Posterior cingulate gyrus (tissue), 11 donors: ENCODE measurements around the gene GPN3.
"Not testable (repeated sequence)": the region's sequence is repeated elsewhere in the genome, so short reads cannot be mapped to it uniquely, and the experiment has no call there.

Experiments used
- DNase-seq, 10 donors: peaks; one replicate each; pipeline versions ENCODE4 v3.0.0 to v3.0.0-alpha.2; 2020 to 2021; ENCODE audit warnings: mixed read lengths in 3 of 10
- intact Hi-C: fragments of 100-400 bp; cut with DNase I; formaldehyde crosslinking; loops from one replicate; pipeline ENCODE4 v1.15.1; 2023

The GPN3 gene

DNA sequence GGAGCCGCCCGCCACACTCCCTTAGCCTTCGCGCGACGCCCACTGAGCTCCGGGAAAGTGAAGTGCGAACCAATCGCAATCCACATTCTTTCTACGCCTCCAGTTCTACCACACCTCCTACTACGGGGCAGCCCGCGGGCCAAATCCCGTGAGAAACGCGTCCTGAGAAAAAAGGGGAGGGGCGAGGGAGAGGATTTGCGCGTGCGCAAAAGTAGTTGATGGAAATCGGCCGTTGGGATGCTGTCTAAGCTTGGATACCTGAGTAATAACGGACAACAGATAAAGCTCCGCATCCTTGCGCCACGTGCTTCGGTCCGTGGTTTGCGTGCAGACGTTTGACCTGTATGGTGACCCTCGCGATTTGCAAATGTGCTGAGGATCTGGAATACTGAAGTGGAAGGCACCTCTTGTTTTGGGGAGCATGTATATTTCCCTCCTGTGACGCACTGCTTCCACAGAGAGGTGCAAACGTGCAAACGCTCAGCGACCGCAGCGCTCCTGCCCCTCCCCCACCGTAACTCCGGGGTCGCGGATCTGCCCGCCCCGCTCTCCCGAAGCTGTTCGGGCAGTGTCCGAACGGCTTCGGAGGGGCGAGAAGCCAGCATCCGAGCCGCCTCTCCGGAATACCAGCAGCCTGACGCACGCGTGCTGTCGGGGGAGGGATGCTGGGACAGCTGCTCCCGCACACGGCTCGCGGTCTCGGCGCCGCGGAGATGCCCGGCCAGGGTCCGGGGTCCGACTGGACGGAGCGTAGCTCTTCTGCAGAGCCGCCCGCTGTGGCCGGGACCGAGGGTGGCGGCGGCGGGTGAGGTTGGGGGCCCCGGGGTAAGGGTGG lies at the start of gene GPN3, which contains the start of gene FAM216A:
Gene GPN3 (minus strand): TSS at position 44 of the 835 bp plus-strand sequence. CDS start 54 bp downstream, outside the sequence.
Gene FAM216A (plus strand): TSS at position 632 of the 835 bp plus-strand sequence. CDS start 31 bp downstream, at position 663.
- DNase-seq: peak; percentile 92 to 99 (median 95)
- intact Hi-C loops: loop anchor here (1.0 to 10.0 kb wide), 3 partner anchors 34 to 356 kb away; partner anchors contain the start of genes RAD9B and VPS29

DNA sequence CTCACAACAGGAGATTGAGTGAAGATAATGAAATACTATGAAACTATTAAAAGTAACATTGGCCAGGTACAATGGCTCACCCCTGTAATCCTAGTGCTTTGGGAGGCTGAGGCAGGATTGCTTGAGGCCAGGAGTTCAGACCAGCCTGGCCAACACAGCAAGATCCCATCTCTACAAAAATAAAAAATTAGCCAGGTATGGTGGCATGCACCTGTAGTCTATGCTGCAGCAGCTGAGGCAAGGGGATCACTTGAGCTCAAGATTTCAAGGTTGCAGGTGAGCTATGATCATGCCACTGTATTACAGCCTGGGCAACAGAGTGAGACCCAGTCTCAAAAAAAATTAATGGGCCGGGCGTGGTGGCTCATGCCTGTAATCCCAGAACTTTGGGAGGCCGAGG lies 48.9 kb upstream of the GPN3 start:
- no peak for DNase-seq
- intact Hi-C loops: no loop called here

DNA sequence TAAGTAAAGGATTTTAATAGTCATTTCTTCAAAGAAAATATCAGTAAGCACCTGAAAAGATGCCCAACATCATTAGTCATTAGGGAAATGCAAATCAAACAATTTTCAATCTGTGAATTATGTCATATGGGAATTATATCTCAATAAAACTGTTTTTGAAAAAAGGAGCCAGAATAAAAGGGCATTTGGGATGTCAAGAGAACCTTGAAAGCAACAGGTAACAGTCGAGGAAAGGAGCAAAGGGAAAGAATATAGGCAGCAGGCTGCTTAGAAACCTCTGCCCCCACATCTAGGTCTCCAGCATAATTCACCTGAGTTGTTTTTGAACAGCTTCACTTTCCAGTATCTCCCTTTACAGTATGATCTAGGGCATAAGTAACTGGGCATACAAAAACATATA lies 46.3 kb upstream of the GPN3 start:
- intact Hi-C loops: no loop called here

DNA sequence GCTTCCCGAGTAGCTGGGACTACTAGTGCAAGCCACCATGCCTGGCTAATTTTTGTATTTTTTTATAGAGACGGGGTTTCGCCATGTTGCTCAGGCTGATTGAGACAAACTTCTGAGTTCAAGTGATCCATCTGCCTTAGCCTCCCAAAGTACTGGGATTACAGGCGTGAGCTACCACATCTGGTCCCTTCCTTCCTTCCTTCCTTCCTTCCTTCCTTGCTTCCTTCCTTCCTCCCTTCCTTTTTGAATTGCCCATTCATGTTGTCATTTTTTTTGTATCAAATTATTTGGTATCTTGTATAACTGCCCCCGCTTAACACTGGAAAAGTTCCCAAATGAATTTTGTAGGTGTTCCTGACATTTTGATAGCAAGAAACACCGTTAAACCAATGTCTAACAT lies 45.8 kb upstream of the GPN3 start:
- intact Hi-C loops: no loop called here
- DNase-seq: no peak

More for the DNA sequence above, 46.3 kb upstream of the GPN3 start:
- no peak for DNase-seq

DNA sequence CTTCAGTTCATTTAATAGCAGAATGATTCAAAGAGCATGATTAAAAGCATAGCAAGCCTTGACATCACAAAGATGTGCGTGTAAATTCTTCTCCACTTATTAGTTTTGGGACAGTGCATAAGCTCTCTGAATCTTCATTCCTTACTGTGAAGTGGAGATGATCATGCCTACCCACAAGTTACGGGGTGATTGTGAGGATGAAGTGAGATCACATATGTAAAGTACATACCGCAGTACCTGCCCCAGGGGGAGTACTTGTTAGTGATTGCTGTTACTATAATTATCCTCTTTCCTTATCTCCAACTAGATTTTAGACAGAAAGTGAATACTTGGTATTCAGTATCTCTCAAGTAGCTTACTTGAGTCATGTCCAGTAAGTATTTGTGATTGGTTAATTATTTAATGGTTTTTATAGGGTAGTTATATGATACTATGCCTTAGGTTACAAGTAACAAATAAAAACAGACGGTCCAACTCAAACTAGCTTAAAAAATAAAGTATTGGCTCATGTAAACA lies 40.1 kb upstream of the GPN3 start:
- intact Hi-C loops: no loop called here
- DNase-seq: no peak

DNA sequence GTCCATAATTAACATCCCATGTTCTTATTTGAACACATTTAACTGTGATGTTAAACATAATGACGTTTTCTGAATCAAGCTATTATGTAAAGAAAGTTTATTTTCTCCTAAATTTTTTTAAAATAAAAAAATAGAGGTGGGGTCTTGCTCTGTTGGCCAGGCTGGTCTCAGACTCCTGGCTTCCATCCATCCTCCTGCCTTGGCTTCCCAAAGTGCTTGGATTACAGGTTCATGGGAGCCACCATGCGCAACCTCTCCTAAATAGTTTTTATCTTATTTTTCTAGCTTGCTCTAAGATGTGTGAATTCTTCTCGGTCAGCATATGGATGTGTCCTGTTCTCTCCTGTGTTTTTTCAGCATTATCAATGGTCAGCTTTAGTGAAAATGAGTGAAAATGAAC lies 37.3 kb upstream of the GPN3 start:
- intact Hi-C loops: no loop called here
- no peak for DNase-seq

DNA sequence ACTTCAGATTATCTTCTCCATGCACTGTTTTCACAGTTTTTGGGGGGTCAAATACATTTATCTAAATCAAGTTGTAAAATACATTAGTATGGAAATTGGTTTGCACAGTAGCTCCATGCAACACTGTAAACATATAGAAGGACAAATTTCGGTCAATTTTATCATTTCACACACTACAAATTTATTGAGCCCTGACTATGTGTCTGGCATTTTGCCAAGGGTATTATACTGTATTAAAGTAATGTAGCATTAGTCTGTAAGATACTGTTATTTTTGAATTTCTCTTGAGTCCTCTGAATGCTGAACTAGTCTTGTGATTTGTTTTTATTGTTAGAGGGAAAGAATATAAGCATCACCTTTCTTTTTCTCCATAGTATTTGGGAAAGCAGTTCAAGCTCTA lies 35.4 kb upstream of the GPN3 start:
- DNase-seq: no peak
- intact Hi-C loops: loop anchor here (5.0 kb wide), 3 partner anchors 51 to 99 kb away; partner anchors contain the start of genes ARPC3 and PPTC7

DNA sequence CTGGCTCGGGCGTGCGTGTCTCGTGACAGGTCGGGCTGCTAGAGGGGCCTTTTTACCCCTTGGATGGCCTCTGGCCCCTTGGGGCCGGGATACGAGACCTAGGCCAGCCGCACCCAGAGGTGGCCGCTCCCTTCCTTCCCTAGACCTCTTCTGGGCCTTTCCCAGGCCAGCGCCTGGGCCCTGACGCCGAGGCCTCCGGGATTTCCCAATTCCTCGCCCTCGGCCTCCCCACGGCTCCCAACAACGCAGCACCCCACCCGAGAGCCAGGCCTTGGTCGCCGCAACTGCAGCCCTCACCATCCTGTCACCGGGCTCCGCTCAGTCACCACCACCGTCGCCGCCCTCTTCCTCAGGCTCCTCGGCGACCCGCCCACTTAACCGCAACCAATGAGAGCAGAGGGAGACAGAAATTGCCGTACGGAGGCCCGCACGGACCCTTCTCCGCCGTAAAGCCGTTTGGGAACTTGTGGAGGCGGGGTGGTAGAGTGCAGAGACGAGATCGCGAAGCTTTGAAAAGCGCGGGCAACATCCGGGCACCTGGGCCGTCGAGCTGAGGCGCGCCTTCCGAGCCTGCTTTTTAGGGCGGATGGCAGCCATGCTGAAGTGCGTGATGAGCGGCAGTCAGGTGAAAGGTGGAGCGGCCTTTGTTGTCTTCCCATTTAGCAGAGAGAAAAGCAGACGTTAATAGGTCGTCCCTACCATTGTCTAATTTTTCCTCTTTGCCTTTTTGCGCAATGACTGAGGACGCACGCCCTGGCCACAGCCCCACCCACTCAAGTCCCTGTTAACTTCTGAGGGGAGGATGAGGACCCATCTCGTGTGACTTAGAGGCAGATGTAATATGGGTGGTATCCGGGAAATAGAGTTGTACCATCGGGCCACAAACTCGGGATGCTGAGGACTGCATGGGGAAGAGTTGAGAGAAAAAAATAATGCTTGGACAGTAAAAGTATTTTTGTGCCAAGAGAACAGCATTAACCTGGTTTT lies 34.0 kb upstream of the GPN3 start, which contains the start of the genes RAD9B and VPS29:
Gene RAD9B (plus strand): TSS at position 580 of the 987 bp plus-strand sequence. CDS start 7 bp downstream, at position 587.
Gene VPS29 (minus strand): TSS at position 360 of the 987 bp plus-strand sequence. CDS start 60 bp downstream, at position 300.
- intact Hi-C loops: loop anchor here (1.0 to 5.0 kb wide), 4 partner anchors 34 to 100 kb away; partner anchors contain the start of genes ARPC3, FAM216A, GPN3 and PPTC7
- DNase-seq: peak; percentile 95 to 99 (median 97)

DNA sequence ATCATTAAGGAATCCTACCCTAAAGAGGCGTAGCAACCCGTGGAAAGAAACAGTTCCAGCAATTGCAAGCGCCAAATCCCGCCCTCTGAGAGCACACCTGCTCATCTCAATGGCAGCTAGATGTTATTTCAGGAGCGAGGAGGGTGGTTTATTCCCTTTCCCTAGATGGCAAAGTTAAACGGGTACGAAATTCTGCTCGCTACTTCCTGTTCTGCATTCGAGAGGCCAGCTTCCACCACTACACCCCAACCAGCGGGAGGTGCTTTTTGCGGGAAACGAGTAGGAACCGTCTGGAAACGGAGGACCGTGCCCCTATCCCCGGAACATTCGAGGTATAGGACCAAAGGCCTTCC lies 33.3 kb upstream of the GPN3 start:
- intact Hi-C loops: loop anchor here (5.0 kb wide), 3 partner anchors 49 to 101 kb away; partner anchors contain the start of genes ARPC3 and PPTC7
- peak in 2 of 10 donors; percentile 32 to 77 for DNase-seq

DNA sequence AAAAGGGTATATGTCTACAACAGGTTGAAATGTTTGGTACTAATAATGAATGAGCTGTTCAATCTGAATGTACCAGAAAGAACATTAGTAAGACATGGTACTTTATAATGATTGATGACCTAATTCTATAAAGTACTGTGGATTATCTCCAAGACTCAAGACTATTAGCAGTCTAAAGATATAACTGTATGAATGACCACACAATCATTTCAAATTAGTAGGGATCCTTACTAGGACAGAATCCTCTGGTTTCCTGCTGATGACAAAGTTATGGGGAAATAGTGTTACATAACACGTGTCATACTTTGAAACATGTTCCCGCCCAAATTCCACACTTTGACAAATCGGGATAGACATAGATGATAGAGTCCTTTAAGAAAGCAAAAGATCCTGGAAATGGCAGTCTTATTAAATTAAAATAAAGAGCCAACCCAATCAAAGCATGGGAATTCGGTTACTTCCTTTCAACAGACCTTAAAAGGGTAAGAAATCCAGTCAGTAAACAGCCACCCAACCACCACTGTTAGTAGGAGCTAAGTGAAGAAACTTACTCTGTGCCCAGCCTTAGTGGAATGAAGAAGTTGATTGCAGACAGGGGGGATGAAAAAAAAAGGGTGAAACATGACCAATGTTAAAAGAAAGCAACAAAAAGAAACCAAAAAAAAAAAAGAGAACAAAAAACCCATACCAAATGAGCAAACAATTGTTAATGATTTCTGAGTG lies 31.1 kb upstream of the GPN3 start:
- no peak for DNase-seq
- intact Hi-C loops: no loop called here

DNA sequence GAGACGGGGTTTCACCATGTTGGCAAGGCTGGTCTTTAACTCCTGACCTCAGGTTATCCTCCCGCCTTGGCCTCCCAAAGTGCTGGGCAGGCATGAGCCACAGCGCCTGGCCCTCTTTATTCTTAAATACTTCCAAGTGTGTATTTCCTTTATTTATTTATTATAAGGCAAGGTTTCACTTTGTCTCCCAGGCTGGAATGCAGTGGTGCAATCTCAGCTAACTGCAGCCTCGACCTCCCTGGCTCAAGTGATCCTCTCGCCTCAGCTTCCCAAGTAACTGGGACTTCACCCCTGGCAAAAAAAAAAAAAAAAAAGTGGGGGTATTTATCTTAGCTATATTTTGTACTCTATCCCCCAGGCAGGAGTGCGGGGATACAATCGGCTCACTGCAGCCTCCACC lies 7.4 kb upstream of the GPN3 start:
- DNase-seq: no peak
- intact Hi-C loops: no loop called here

DNA sequence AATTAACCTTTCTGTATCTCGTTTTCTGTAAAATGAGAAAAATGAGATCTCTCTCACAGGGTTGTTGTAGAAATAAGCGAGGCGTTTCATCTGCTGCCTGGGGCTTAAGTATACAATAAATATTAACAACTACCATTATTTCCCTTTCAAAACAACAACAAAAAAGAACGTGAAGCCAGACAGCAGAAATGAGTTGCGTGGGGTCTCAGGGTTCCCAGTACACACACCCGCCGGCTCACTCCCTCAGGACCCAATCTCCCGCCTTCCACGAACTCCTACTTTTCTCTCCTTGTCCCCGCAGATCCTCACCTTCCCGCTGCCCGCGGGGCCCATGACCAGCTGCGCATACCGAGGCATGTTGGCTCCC lies 227 bp downstream of the GPN3 start:
- intact Hi-C loops: loop anchor here (1.0 to 10.0 kb wide), 3 partner anchors 34 to 357 kb away; partner anchors contain the start of genes RAD9B and VPS29
- DNase-seq: no peak

DNA sequence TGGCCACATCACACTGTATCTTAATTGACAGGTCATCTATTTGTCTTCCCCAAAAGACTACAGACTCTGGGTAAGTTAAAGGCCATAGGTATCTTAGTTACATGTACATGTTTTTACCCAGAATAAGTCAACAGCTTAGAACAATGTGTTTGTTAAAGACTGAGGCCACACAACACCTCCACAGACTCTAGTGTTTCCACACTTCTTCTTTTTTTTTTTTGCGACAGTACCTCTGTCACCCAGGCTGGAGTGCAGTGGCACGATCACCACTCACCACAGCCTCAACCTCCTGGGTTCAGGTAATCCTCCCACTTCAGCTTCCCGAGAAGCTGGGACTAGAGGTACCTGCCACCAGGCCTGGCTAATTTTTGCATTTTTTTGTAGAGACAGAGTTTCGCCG lies 1.3 kb downstream of the GPN3 start:
- intact Hi-C loops: loop anchor here (5.0 to 10.0 kb wide), 2 partner anchors 136 to 358 kb away; no protein-coding TSS in a partner anchor
- DNase-seq: no peak

DNA sequence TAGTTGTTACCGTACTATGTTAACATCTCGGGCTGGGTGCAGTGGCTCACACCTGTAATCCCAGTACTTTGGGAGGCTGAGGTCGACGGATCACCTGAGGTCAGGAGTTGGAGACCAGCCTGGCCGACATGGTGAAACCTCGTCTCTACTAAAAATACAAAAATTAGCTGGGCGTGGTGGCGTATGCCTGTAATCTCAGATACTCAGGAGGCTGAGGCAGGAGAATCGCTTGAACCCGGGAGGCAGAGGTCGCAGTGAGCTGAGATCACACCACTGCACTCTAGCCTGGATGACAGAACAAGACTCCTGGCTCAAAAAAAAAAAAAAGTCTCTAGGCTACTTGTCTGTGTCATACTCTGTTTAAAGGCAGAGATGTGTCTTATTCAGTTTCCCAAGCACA lies 2.3 kb downstream of the GPN3 start:
- DNase-seq: not testable (repeated sequence)
- intact Hi-C loops: loop anchor here (5.0 to 10.0 kb wide), 2 partner anchors 137 to 359 kb away; no protein-coding TSS in a partner anchor

DNA sequence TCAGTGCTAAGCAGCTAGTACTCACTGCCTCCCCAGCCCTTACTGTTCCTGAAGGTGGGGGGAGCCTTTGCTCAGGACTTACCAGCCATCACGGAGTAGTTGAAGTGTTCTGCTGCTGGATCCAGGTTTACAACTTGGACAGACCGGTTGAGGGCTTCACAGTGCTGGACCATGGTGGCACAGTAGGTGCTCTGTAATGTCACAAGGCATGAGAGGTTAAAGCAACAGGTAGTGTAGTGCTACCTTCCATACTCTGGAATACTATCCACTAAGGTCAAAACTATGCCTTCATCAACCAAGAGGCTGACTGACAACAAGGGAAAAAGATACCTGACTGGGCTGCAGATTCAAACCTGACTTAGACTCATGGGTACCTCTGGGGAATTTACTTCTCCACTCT lies 3.0 kb downstream of the GPN3 start:
- DNase-seq: no peak
- intact Hi-C loops: loop anchor here (5.0 to 10.0 kb wide), 2 partner anchors 137 to 360 kb away; no protein-coding TSS in a partner anchor

DNA sequence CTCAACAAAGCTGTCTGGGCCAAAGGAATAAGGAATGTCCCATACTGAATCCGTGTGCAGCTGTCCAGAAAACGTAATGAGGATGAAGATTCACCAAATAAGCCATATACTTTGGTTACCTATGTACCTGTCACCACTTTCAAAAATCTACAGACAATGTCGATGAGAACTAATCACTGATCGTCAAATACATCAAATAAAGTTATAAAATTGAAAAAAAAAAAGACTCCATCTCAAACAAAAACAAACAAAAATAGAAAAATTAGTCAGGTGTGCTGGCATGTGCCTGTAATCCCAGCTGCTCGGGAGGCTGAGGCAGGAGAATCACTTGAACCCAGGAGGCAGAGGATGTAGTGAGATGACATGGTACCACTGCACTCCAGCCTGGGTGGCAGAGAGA lies 6.9 kb downstream of the GPN3 start:
- DNase-seq: not testable (repeated sequence)
- intact Hi-C loops: loop anchor here (10.0 kb wide), 1 partner anchor 364 kb away; no protein-coding TSS in a partner anchor

DNA sequence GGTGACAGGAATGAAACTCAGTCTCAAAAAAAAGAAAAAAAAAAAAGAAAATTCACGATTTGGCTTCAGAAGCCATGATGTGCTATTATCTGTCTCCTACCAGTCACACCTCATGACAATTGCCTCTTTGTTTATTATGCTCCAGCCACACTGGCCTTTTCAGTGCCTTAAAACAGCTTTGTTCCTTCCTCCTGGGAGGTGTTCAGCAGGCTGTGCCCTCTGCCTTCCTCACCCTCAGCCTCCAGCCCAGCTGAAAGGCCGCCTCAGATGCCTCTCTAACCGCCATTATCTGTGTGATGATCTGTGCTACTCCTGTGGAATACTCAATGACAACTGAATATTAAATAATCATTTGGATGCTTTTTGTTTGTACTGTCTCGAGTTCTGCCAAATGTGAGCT lies 9.3 kb downstream of the GPN3 start:
- DNase-seq: no peak
- intact Hi-C loops: no loop called here

DNA sequence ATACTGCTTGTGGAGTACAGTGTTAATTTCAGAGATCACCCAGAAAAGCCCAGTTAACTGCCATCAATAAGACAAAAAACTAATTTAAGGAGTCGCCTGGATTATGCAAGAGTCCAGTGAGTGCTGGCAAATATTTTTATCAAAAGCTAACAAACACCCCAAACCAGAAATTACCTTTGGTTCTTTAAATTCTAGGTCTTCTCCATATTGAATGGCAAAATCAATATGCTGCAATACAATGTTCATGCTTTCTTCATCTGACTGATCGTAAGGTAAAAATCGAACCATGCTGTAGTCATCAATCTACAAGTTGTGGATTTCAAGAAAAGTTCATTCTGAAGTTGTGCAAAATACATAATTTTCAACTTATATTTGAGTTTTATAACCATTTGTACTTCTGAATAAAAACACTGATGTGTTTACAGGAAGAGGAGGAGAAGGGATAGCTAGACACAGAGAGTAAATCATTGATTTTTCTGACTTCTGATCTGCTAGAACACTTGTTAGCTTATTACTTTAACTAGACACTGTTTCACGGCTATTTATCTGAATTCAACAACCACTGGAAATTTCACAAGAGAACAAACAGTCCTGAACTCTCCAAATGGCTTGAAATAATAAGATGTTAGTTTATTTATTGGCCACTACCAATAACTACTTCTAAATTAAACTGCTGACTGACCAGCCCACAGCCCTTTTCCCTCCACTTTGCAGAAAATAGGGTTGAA lies 14.3 kb downstream of the GPN3 start:
- no peak for DNase-seq
- intact Hi-C loops: loop anchor here (5.0 kb wide), 1 partner anchor 49 kb away; the partner anchor contains the start of genes RAD9B and VPS29
